HEK293 (cell line): ENCODE measurements around the gene PSMD8.
"Not testable (repeated sequence)": the region's sequence is repeated elsewhere in the genome, so short reads cannot be mapped to it uniquely, and the experiment has no call there.

Experiments used
- ZNF112 ChIP-seq: fragments of 450-650 bp; formaldehyde crosslinking; IDR thresholded peaks from 2 replicates; pipeline ENCODE4 v1.5.0; 2017; ENCODE audit warnings: missing biosample characterization, missing genetic modification characterization
- ZNF138 ChIP-seq: fragments of 450-650 bp; formaldehyde crosslinking; IDR thresholded peaks from 2 replicates; pipeline ENCODE4 v1.5.1; 2016; ENCODE audit warnings: missing biosample characterization, missing genetic modification characterization, borderline replicate concordance
- ZNF302 ChIP-seq: fragments of 450-650 bp; formaldehyde crosslinking; IDR thresholded peaks from 2 replicates; pipeline ENCODE4 v1.5.1; 2016; ENCODE audit warnings: missing biosample characterization, missing genetic modification characterization, low read depth
- ZNF530 ChIP-seq: fragments of 450-650 bp; formaldehyde crosslinking; IDR thresholded peaks from 2 replicates; pipeline ENCODE4 v1.5.1; 2016; ENCODE audit warnings: low read depth, missing biosample characterization, missing genetic modification characterization
- TF ChIP-seq, protein P1 (sequence below): fragments of 450-650 bp; formaldehyde crosslinking; IDR thresholded peaks from 2 replicates; pipeline ENCODE4 v1.5.1; 2016; ENCODE audit warnings: missing biosample characterization, missing genetic modification characterization

DNA sequence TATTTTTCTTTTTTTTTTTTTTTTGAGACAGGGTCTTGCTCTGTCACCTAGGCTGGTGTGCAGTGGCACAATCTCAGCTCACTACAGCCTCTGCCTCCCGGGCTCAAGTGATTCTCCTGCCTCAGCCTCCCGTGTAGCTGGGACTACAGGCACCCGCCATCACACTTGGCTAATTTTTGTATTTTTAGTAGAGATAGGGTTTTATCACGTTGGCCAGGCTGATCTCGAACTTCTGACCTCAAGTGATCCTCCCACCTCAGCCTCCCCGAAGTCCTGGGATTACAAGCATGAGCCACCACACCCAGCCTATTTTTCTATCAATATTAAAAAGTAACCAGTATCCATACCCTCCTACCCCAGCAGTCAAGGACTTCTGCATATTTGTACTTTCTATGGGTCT lies 36.0 kb downstream of the PSMD8 start:
- TF ChIP-seq ZNF138 (tag by site-specific recombination); ZNF302 (tag by site-specific recombination); ZNF112; ZNF530 (tag by site-specific recombination): not testable (repeated sequence)
- TF ChIP-seq, protein P1, sequence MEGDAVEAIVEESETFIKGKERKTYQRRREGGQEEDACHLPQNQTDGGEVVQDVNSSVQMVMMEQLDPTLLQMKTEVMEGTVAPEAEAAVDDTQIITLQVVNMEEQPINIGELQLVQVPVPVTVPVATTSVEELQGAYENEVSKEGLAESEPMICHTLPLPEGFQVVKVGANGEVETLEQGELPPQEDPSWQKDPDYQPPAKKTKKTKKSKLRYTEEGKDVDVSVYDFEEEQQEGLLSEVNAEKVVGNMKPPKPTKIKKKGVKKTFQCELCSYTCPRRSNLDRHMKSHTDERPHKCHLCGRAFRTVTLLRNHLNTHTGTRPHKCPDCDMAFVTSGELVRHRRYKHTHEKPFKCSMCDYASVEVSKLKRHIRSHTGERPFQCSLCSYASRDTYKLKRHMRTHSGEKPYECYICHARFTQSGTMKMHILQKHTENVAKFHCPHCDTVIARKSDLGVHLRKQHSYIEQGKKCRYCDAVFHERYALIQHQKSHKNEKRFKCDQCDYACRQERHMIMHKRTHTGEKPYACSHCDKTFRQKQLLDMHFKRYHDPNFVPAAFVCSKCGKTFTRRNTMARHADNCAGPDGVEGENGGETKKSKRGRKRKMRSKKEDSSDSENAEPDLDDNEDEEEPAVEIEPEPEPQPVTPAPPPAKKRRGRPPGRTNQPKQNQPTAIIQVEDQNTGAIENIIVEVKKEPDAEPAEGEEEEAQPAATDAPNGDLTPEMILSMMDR (tag by site-specific recombination) = not testable (repeated sequence)
